Left kidney (tissue), 2 donors: ENCODE results near the gene GSG1L. TPM values are rescaled to one million over a fixed set of nuclear protein-coding genes. Genes with fewer than 3 reads are reported as not detected.

ENCODE experiments used
- DNase-seq: peaks from one replicate; pipeline ENCODE4 v3.0.0-alpha.2; 2013
- polyA plus RNA-seq: library from polyadenylated mRNA; unstranded; fragments of 120-200 nt; gene quantifications from one replicate; pipeline ENCODE4 v1.2.1, GENCODE V29; 2013; ENCODE audit not compliant: insufficient read length

Gene GSG1L
- polyA plus RNA-seq, 1 donor = 0.20 TPM

GRCh38 chr16:27789150-27789549 lies 274.4 kb downstream of the GSG1L start:
- DNase-seq = no peak

GRCh38 chr16:27787665-27788064 lies 275.8 kb downstream of the GSG1L start:
- no peak for DNase-seq

GRCh38 chr16:27786923-27787625 lies 276.4 kb downstream of the GSG1L start:
- DNase-seq = no peak

- DNase-seq = no peak
Measured at GRCh38 chr16:27786221-27786922, 277.1 kb downstream of the GSG1L start.

DNA sequence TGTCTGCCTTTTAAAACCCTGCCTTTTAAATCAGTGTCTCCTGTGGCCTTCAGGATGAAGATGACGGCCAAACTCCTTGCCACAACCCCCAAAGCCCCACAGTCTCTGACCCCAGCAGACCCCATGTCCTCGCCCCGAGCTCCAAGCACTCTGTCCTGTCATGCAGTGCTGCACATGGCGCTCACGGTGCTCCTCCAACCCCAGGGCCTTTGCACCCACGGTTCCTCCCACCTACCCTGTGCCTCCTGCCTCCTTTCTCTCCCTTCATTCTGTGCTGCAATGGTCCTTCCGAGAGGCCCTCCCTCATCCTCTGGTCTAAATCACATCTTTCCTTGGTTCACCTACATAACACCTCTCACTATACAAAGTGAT lies 278.2 kb downstream of the GSG1L start:
- DNase-seq = no peak

DNA sequence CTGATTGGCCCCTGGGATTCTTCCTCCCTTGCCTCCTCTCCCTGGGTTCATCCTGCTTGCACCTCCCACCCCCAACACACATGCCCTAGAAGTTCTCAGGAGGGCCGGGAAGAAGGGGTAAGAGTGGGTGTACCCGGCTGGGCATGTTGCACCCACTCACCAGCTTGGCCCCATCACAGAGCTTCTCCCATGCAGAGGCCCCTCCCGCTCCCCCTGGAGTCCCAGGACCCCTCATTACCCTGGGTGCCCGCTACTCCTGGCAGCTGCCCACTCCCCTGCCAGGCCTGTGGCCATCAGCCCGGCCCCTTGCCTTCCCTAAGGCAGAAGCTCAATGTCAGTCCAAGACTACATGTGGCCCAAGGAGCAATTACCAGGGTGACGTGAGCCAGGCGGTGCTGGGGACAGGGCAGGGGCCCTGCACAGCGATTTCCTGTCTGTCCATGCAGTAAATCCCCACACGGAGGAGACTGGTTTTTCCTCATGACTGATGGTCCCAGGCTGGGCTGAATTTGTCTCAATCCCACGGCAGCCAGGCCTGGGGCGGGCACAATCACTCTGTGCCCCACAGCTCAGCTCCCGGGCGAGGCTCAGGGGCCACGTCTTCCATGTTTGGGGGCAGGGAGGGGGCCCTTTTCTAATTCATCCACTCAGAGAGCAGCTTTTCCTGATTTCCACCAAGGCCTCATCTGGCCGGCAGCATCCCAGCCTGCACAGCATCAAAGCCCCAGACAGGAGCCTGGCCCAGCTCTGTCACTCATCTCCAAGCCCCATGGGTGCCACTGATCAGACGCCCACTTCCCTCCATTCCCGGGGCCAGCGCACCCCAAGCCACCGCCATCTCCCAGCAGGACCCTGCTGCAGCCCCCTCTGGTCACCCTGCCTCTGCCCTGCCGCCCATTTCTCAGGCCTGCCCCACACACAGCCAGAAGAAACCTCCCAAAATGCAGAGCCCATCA lies 278.9 kb downstream of the GSG1L start:
- DNase-seq = no peak

DNA sequence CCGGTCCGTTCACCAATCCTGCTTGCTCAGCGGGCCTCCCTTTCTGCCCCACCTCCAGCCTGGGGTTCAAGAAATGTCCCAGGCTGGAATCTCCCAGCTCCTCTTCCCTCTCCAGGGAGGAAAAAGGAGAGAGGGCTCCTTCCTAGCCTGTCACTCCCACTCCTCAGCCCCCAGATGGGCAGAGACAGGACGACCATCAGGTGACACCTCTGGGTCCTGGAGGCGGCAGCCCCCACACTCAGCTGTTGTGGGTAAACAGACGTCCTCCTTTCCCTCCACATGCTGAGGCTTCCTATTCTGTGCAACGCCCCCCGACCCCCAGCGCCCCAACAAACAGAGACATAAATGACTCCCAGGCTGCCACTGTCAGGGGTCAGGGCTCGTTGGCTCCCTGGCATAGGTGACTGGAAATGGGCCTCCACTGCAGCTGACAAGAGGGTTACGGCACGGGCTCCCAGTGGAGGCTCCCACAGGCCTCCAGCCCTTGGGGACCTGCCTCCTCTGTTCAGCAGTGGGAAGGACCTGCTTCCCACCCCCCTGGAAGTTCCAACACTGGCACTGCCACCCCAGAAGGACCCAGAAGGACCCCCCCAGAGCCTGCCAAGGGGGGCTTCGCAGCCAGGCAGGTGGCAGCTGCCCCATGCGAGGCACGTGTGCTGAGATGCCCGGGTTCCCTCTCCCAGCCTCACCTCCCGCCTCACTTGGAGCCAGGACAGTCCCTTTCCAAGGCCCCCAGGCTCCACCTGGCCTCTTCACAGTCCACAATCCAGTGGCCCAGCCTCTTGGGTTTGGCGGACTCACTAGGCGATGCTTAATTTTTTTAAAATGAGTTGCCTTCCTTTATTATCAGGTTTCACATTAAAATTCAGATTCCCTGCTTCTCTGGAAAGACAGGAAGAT lies 281.3 kb downstream of the GSG1L start:
- DNase-seq = no peak

GRCh38 chr16:27781195-27781524 lies 282.4 kb downstream of the GSG1L start:
- no peak for DNase-seq

GRCh38 chr16:27780468-27781194 lies 282.9 kb downstream of the GSG1L start:
- DNase-seq = no peak

DNA sequence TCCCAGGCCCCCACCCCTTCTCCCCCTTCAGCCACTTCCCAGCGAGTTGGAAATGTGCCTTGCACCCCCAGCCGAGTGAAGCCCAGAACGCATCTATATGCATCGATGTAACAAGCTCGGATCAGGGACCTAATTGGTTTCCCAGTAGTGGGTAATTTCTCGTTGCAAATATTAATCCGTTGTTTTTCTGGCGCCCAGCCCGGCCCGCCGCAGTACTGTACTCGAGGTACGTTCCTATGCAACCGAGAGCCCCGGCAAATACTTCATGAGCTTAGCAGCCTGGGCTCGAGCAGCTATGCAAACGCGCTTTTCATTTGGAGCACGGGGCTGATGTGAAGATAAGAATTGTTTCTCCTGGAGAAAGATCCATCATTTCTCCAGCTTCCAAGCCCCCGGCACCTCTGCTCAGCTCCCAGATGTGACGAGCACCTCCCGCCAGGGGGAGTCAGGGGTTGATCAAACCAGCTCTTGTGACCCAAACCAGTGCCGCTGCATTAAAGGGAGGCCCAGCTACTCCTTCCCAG lies 283.8 kb downstream of the GSG1L start:
- no peak for DNase-seq

DNA sequence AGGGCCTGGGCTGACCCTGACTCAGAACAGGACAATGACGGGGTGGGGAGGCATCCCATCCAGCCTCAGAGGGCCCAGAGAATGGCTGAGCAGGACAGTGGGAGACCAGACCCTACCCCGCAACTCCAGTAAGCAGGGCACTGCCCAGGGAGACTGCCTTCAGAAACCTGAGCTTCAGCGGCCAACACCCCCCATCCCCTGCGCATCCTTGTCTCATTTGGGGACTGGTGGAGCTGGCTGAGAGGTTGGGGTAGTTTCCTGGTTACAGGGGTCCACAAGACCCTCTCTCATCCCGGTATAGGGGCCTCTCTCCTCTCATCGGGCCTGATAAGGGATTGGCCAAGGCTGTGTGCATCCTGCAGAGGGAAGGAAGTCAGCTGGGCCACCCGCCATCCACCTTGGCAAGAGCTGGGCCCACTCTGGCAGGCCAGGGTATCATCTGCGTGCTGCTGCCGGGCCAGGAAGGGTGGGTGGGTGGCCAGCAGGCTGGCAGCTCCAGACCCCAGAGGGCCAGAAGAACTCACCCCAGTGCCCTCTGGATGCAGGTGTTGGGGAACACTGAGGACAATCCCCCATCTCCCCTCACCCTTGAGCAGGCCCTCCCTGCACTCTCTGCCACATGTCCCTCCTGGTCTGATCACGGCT lies 284.5 kb downstream of the GSG1L start:
- no peak for DNase-seq

GRCh38 chr16:27778171-27778925 lies 285.2 kb downstream of the GSG1L start:
- no peak for DNase-seq

DNA sequence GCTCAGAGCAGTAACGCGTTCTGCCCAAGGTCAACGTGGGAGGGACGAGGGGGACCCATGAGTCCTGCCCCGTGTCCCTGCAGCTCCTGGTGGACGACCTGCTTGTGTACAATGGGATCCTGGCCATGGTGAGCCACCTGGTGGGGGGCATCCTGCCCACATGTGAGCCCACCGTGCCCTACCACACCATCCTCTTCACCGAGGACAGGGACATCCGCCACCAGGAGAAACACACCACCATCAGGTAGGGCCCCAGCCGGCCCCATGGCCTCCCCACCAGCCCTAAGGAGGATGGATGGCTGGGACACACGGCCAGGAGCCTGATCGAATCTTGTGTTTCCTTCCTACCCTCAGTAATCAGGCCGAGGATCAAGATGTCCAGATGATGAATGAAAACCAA lies 286.0 kb downstream of the GSG1L start:
- DNase-seq = no peak

DNA sequence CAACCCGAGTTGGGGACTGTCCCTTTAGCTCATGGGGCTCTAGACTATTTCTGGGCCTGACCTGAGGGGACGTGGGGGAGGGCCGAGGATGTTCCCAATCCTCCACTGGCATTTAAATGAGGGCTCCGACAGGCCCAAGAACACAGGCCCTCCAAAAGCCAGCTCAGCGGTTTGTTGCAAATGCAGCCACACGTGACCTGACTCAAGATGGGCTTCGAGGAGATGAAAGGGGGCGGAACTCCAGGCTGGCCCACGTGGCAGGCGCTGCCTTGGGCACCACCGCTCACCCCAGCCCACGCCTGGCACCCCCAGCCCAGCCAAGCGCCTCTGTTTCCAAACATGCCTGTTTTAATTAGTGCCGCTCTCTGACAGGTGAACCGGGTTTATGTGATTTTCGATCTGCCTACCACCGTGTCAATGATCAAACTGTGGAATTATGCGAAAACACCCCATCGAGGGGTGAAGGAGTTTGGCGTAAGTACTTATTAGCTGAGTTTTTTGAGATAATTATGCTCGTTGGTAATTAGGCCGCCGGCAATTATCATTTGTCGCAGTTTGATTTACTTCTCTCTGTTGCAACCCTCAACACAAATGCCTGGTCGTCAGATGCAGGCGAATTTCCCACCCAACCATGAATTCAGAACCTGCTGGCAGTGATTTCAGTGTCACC lies 286.8 kb downstream of the GSG1L start:
- no peak for DNase-seq

DNA sequence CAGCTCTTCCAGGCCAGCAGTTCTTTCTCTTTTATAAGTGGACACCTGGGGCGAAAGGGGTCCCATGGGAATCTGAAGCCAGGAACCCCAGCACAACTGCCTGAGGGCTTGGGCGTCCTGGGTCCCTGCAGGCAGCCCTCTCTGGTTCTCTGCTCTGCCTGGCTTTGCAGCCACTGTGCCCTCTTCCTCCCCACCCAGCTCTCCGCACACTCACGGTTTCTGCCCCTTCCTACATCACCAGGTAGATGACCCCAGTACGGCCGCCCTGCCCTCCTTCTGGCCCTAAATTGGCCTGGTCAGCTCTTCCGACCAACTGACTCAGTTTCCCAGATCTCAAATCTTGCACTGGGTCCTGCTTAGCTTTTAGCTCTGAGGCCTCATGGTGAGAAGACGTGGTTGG lies 288.3 kb downstream of the GSG1L start:
- no peak for DNase-seq

- DNase-seq = no peak
Measured at GRCh38 chr16:27774779-27775178, 288.7 kb downstream of the GSG1L start.

DNA sequence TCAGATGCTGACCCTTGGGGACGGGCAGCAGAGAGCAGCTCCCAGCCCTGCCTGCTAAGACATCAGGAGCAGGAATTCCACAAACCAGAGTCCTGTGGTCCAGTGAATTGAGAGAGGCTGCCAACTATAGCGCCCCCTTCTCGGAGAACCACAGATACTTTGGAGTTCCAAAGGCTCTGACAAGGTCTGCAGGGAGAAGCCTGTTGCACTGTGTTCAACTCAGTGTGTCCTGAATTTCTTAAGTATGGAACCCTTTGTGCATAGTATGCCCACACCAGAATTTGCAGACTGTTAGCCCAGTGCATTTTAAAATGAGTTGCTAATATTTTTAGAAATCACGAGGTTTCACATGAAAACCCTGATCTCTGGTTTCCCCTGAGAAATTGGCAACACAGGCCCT lies 290.2 kb downstream of the GSG1L start:
- DNase-seq = no peak

DNA sequence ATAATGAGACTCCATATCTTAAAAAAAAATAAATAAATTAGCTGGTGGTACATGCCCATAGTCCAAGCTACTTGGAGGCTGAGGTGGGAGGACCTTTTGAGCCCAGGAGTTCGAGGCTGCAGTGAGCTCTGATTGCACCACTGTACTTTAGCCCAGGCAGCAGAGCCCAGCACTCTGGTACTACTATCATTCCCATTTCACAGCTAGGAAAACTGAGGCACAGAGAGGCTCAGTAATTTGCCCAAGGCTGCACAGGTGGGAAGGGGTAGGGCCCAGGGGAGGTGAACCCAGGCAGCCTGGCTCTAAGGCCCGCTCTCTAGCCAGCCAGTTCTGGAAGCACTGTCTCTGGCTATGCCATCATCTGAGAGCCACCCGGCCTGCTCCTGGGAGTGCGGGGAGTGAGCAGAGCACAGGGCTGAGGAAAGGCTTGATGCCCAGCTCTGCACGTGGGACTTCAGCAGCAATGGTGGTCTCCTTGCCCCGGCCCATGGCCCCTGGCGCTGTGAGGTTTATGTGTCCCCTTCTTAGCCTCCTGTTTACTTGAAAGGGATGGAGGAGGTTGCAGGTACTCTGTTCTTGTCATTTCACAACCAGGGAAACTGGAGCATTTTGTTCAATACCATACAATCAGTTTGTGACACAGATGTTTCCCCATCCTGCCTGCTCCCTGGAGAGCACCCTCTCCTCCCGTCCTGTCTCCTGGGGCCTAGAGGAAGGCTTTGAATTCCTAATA lies 291.3 kb downstream of the GSG1L start:
- no peak for DNase-seq
